ENCODE measurements around the gene SLC38A3. TPM values are rescaled to one million over a fixed set of nuclear protein-coding genes. Genes with fewer than 3 reads are reported as not detected.

Gene SLC38A3
- total and polyA plus RNA-seq, 2 of the 8 experiments (the other 6 are each of a cell fraction or from before 2014, with no cell fraction given): 1.2 to 3.7 TPM

DNA sequence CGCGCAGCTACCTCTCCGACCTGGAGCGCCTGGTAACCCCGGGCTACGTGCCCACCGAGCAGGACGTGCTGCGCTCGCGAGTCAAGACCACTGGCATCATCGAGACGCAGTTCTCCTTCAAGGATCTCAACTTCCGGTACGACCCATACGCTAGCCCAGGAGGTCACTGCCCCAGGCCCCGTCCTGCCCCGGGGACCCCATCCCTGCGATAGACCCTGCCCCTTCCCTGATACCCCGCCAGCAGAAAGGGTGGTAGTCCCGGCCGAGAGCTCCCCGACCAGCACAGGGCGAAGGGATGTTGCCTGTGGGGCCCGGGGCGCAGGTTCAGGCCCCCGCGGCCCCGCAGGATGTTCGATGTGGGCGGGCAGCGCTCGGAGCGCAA, 11.3 kb upstream of the SLC38A3 start (continued):
- TF ChIP-seq RAD21 (IDR thresholded peaks at IDR 0.05 in 1 of 2, conservative IDR thresholded peaks at IDR 0.05 in 1 of 2; ENCODE audit: low read depth in 2 of 2, low read length in 2 of 2): no peak

Measured in H1 (cell line).